ENCODE results near the gene ITIH3.

ITIH3 gene

GRCh38 chr3:52841981-52842340 is 47.4 kb downstream of the ITIH3 start:
- Histone ChIP-seq H3K27ac (ENCODE audit: low read depth, low read length) (no peak overlapping the region), H3K4me3 (ENCODE audit: low read length) (no peak overlapping the region), H3K4me1 (ENCODE audit: insufficient read depth, low read length) (no peaks in the 10 kb centered on the region; the same call in 1 of the 2 replicates), H3K9me3 (ENCODE audit: insufficient read depth, low read depth, low read length) (no peaks in the 10 kb centered on the region), H3K27me3 (ENCODE audit: insufficient read depth, low read length) (no peaks in the 10 kb centered on the region), H3K9ac (ENCODE audit: low read depth, low read length) (no peak overlapping the region), H3K36me3 (ENCODE audit: insufficient read depth, low read length) (0 out of 2 replicates have a peak, but pooled peaks cover 9% of the 10 kb centered on the region)
- WGBS = 87% methylated on average over 12 of the region's 12 CpGs

- Histone ChIP-seq H3K36me3 (ENCODE audit: insufficient read depth, low read length) (peaks cover 12% of the 10 kb centered on the region; the same call in 1 of the 2 replicates), H3K27ac (ENCODE audit: low read depth, low read length) (no peak overlapping the region), H3K9ac (ENCODE audit: low read depth, low read length) (no peak overlapping the region), H3K4me3 (ENCODE audit: low read length) (no peak overlapping the region), H3K9me3 (ENCODE audit: insufficient read depth, low read depth, low read length) (no peaks in the 10 kb centered on the region), H3K27me3 (ENCODE audit: insufficient read depth, low read length) (no peaks in the 10 kb centered on the region), H3K4me1 (ENCODE audit: insufficient read depth, low read length) (no peaks in the 10 kb centered on the region; the same call in 1 of the 2 replicates)
- 79% methylated on average over 7 of the region's 7 CpGs for WGBS
These were observed 47.8 kb downstream of the ITIH3 start for GRCh38 chr3:52842424-52842823.

- Histone ChIP-seq H3K9me3 (ENCODE audit: insufficient read depth, low read depth, low read length) (no peaks in the 10 kb centered on the region), H3K27ac (ENCODE audit: low read depth, low read length) (no peak overlapping the region), H3K4me3 (ENCODE audit: low read length) (no peak overlapping the region), H3K27me3 (ENCODE audit: insufficient read depth, low read length) (no peaks in the 10 kb centered on the region), H3K9ac (ENCODE audit: low read depth, low read length) (no peak overlapping the region), H3K4me1 (ENCODE audit: insufficient read depth, low read length) (no peaks in the 10 kb centered on the region; the same call in 1 of the 2 replicates), H3K36me3 (ENCODE audit: insufficient read depth, low read length) (peaks cover 20% of the 10 kb centered on the region)
- WGBS = 85% methylated on average over 20 of the region's 20 CpGs
These were observed 48.7 kb downstream of the ITIH3 start for GRCh38 chr3:52843108-52843865.

- Histone ChIP-seq H3K36me3 (ENCODE audit: insufficient read depth, low read length) (peaks cover 26% of the 10 kb centered on the region), H3K27ac (ENCODE audit: low read depth, low read length) (no peak overlapping the region), H3K27me3 (ENCODE audit: insufficient read depth, low read length) (no peaks in the 10 kb centered on the region), H3K4me1 (ENCODE audit: insufficient read depth, low read length) (no peaks in the 10 kb centered on the region; the same call in 1 of the 2 replicates), H3K4me3 (ENCODE audit: low read length) (no peak overlapping the region), H3K9ac (ENCODE audit: low read depth, low read length) (no peak overlapping the region), H3K9me3 (ENCODE audit: insufficient read depth, low read depth, low read length) (no peaks in the 10 kb centered on the region)
- WGBS = 91% methylated on average over 2 of the region's 2 CpGs
These were observed 49.3 kb downstream of the ITIH3 start for GRCh38 chr3:52843881-52844280.

- H3K4me3 ChIP-seq (ENCODE audit: low read length) = no peak overlapping the region
- no peaks in the 10 kb centered on the region for H3K27me3 ChIP-seq (ENCODE audit: insufficient read depth, low read length)
- H3K9me3 ChIP-seq (ENCODE audit: insufficient read depth, low read depth, low read length) = no peaks in the 10 kb centered on the region
- peaks cover 32% of the 10 kb centered on the region for H3K36me3 ChIP-seq (ENCODE audit: insufficient read depth, low read length)
- 95% methylated on average over 18 of the region's 18 CpGs for WGBS
- H3K4me1 ChIP-seq (ENCODE audit: insufficient read depth, low read length) = no peaks in the 10 kb centered on the region; the same call in 1 of the 2 replicates
- H3K9ac ChIP-seq (ENCODE audit: low read depth, low read length) = no peak overlapping the region
- H3K27ac ChIP-seq (ENCODE audit: low read depth, low read length) = no peak overlapping the region
These were observed 49.8 kb downstream of the ITIH3 start for GRCh38 chr3:52844290-52844975.

- Histone ChIP-seq H3K4me1 (ENCODE audit: insufficient read depth, low read length) (no peaks in the 10 kb centered on the region; the same call in 1 of the 2 replicates), H3K36me3 (ENCODE audit: insufficient read depth, low read length) (peaks cover 37% of the 10 kb centered on the region), H3K9me3 (ENCODE audit: insufficient read depth, low read depth, low read length) (no peaks in the 10 kb centered on the region), H3K27me3 (ENCODE audit: insufficient read depth, low read length) (no peaks in the 10 kb centered on the region), H3K27ac (ENCODE audit: low read depth, low read length) (no peak overlapping the region), H3K9ac (ENCODE audit: low read depth, low read length) (no peak overlapping the region), H3K4me3 (ENCODE audit: low read length) (no peak overlapping the region)
- 73% methylated on average over 5 of the region's 6 CpGs for WGBS
These were observed 50.6 kb downstream of the ITIH3 start for GRCh38 chr3:52845157-52845556.

- H3K36me3 ChIP-seq (ENCODE audit: insufficient read depth, low read length) = peaks cover 37% of the 10 kb centered on the region
- H3K4me1 ChIP-seq (ENCODE audit: insufficient read depth, low read length) = no peaks in the 10 kb centered on the region; the same call in 1 of the 2 replicates
- no peaks in the 10 kb centered on the region for H3K9me3 ChIP-seq (ENCODE audit: insufficient read depth, low read depth, low read length)
- no peak overlapping the region for H3K9ac ChIP-seq (ENCODE audit: low read depth, low read length)
- 92% methylated on average over 7 of the region's 7 CpGs for WGBS
- no peaks in the 10 kb centered on the region for H3K27me3 ChIP-seq (ENCODE audit: insufficient read depth, low read length)
- H3K4me3 ChIP-seq (ENCODE audit: low read length) = no peak overlapping the region
- no peak overlapping the region for H3K27ac ChIP-seq (ENCODE audit: low read depth, low read length)
These were observed 51.3 kb downstream of the ITIH3 start for GRCh38 chr3:52845691-52846431.

GRCh38 chr3:52846432-52846965 is 51.9 kb downstream of the ITIH3 start:
- no peak overlapping the region for H3K4me3 ChIP-seq (ENCODE audit: low read length)
- H3K9me3 ChIP-seq (ENCODE audit: insufficient read depth, low read depth, low read length) = no peaks in the 10 kb centered on the region
- peaks cover 37% of the 10 kb centered on the region for H3K36me3 ChIP-seq (ENCODE audit: insufficient read depth, low read length)
- H3K9ac ChIP-seq (ENCODE audit: low read depth, low read length) = no peak overlapping the region
- 90% methylated on average over 15 of the region's 15 CpGs for WGBS
- H3K27ac ChIP-seq (ENCODE audit: low read depth, low read length) = no peak overlapping the region
- no peaks in the 10 kb centered on the region; the same call in 1 of the 2 replicates for H3K4me1 ChIP-seq (ENCODE audit: insufficient read depth, low read length)
- H3K27me3 ChIP-seq (ENCODE audit: insufficient read depth, low read length) = no peaks in the 10 kb centered on the region

GRCh38 chr3:52847241-52847640 is 52.6 kb downstream of the ITIH3 start:
- peaks cover 40% of the 10 kb centered on the region for H3K36me3 ChIP-seq (ENCODE audit: insufficient read depth, low read length)
- H3K4me1 ChIP-seq (ENCODE audit: insufficient read depth, low read length) = no peaks in the 10 kb centered on the region
- no peak overlapping the region for H3K9ac ChIP-seq (ENCODE audit: low read depth, low read length)
- no peak overlapping the region for H3K27ac ChIP-seq (ENCODE audit: low read depth, low read length)
- H3K4me3 ChIP-seq (ENCODE audit: low read length) = no peak overlapping the region
- H3K27me3 ChIP-seq (ENCODE audit: insufficient read depth, low read length) = no peaks in the 10 kb centered on the region
- H3K9me3 ChIP-seq (ENCODE audit: insufficient read depth, low read depth, low read length) = no peaks in the 10 kb centered on the region
- WGBS = 89% methylated on average over 6 of the region's 6 CpGs

GRCh38 chr3:52847726-52848125 is 53.1 kb downstream of the ITIH3 start:
- no peak overlapping the region for H3K4me3 ChIP-seq (ENCODE audit: low read length)
- no peak overlapping the region for H3K9ac ChIP-seq (ENCODE audit: low read depth, low read length)
- no peaks in the 10 kb centered on the region for H3K9me3 ChIP-seq (ENCODE audit: insufficient read depth, low read depth, low read length)
- no peaks in the 10 kb centered on the region for H3K27me3 ChIP-seq (ENCODE audit: insufficient read depth, low read length)
- H3K4me1 ChIP-seq (ENCODE audit: insufficient read depth, low read length) = no peaks in the 10 kb centered on the region
- peaks cover 37% of the 10 kb centered on the region for H3K36me3 ChIP-seq (ENCODE audit: insufficient read depth, low read length)
- WGBS = 92% methylated on average over 7 of the region's 7 CpGs
- H3K27ac ChIP-seq (ENCODE audit: low read depth, low read length) = no peak overlapping the region

- no peak overlapping the region for H3K4me3 ChIP-seq (ENCODE audit: low read length)
- WGBS = 79% methylated on average over 7 of the region's 7 CpGs
- H3K9ac ChIP-seq (ENCODE audit: low read depth, low read length) = no peak overlapping the region
- H3K27ac ChIP-seq (ENCODE audit: low read depth, low read length) = no peak overlapping the region
- H3K36me3 ChIP-seq (ENCODE audit: insufficient read depth, low read length) = peaks cover 37% of the 10 kb centered on the region
- no peaks in the 10 kb centered on the region for H3K9me3 ChIP-seq (ENCODE audit: insufficient read depth, low read depth, low read length)
- no peaks in the 10 kb centered on the region for H3K4me1 ChIP-seq (ENCODE audit: insufficient read depth, low read length)
- H3K27me3 ChIP-seq (ENCODE audit: insufficient read depth, low read length) = no peaks in the 10 kb centered on the region
These were observed 54.0 kb downstream of the ITIH3 start for GRCh38 chr3:52848617-52849016.
